OCI-LY1 (cell line): ENCODE results near the gene PPM1F.

Experiments used
- H2AFZ ChIP-seq: fragments of 200-600 bp; sonication (generic), shearing (Covaris generic); 2 replicates; pipeline ENCODE4 v1.6.0; 2014; ENCODE audit warnings: antibody characterized with exemption, mild to moderate bottlenecking, low read length
- H3F3A ChIP-seq: fragments of 200-600 bp; sonication (generic), shearing (Covaris generic); 2 replicates; pipeline ENCODE4 v1.6.0; 2014; ENCODE audit warnings: mild to moderate bottlenecking, antibody characterized with exemption, low read length, moderate library complexity; ENCODE audit not compliant: insufficient read depth
- H3K27ac ChIP-seq: fragments of 200-600 bp; sonication (generic); 2 replicates; pipeline ENCODE4 v1.5.1; 2014; ENCODE audit warnings: low read length, mixed run types, mild to moderate bottlenecking, low read depth; ENCODE audit not compliant: poor library complexity, severe bottlenecking
- H3K27me3 ChIP-seq: fragments of 200-600 bp; sonication (generic); 2 replicates; pipeline ENCODE4 v1.6.0; 2014; ENCODE audit warnings: antibody characterized with exemption, mild to moderate bottlenecking, low read length, moderate library complexity; ENCODE audit not compliant: insufficient read depth
- H3K36me3 ChIP-seq: fragments of 200-600 bp; sonication (generic); 2 replicates; pipeline ENCODE4 v1.6.1; 2014; ENCODE audit warnings: mild to moderate bottlenecking, antibody characterized with exemption, low read length, moderate library complexity, mixed read lengths; ENCODE audit not compliant: insufficient read depth
- H3K4me1 ChIP-seq: fragments of 200-600 bp; sonication (generic); 2 replicates; pipeline ENCODE4 v1.5.1; 2014; ENCODE audit warnings: mild to moderate bottlenecking, low read length, moderate library complexity; ENCODE audit not compliant: insufficient read depth, severe bottlenecking
- H3K4me2 ChIP-seq: fragments of 200-600 bp; sonication (generic), shearing (Covaris generic); 2 replicates; pipeline ENCODE4 v1.6.1; 2014; ENCODE audit warnings: low read length
- H3K4me3 ChIP-seq: fragments of 200-600 bp; sonication (generic); 2 replicates; pipeline ENCODE4 v1.5.1; 2014; ENCODE audit warnings: low read length, low read depth, mild to moderate bottlenecking, mixed read lengths; ENCODE audit not compliant: poor library complexity, severe bottlenecking
- H3K79me2 ChIP-seq: fragments of 200-600 bp; shearing (Covaris generic); 2 replicates; pipeline ENCODE4 v1.6.1; 2016; ENCODE audit warnings: mixed run types, low read length, mixed read lengths; ENCODE audit not compliant: insufficient read depth
- H3K9ac ChIP-seq: fragments of 200-600 bp; sonication (generic), shearing (Covaris generic); 2 replicates; pipeline ENCODE4 v1.6.1; 2014; ENCODE audit warnings: mild to moderate bottlenecking, low read length, mixed read lengths
- H3K9me2 ChIP-seq: fragments of 200-600 bp; sonication (generic), shearing (Covaris generic); 2 replicates; pipeline ENCODE4 v1.6.1; 2014; ENCODE audit warnings: low read depth, mild to moderate bottlenecking, low read length, mixed read lengths
- H3K9me3 ChIP-seq: fragments of 200-600 bp; shearing (Covaris generic); 2 replicates; pipeline ENCODE4 v1.6.1; 2014; ENCODE audit warnings: low read length, mixed read lengths
- H4K20me1 ChIP-seq: fragments of 200-600 bp; sonication (generic), shearing (Covaris generic); 2 replicates; pipeline ENCODE4 v1.6.0; 2016; ENCODE audit warnings: mild to moderate bottlenecking, low read length; ENCODE audit not compliant: insufficient read depth
- CTCF ChIP-seq: fragments of 200-600 bp; sonication (generic), shearing (Covaris generic); IDR thresholded peaks from 2 replicates; pipeline ENCODE4 v1.5.1; 2017; ENCODE audit warnings: mild to moderate bottlenecking, antibody characterized with exemption, low read length, moderate library complexity, mixed read lengths
- EZH2 ChIP-seq: fragments of 200-600 bp; sonication (generic), shearing (Covaris generic); IDR thresholded peaks from 2 replicates; pipeline ENCODE4 v1.8.0; 2017; ENCODE audit warnings: borderline replicate concordance, mixed run types, mild to moderate bottlenecking, antibody characterized with exemption, low read length, moderate library complexity, mixed read lengths

PPM1F gene

GRCh38 chr22:21904250-21904789, 48.3 kb downstream of the PPM1F start:
- no peaks in the 10 kb centered on the region for H3K9me2 ChIP-seq
- H3K27ac ChIP-seq: no peak overlapping the region
- no peaks in the 10 kb centered on the region for H3F3A ChIP-seq
- no peaks in the 10 kb centered on the region for H3K79me2 ChIP-seq
- H4K20me1 ChIP-seq: no peaks in the 10 kb centered on the region
- no peaks in the 10 kb centered on the region for H3K9me3 ChIP-seq
- no peaks in the 10 kb centered on the region for H3K36me3 ChIP-seq
- no peak overlapping the region for H3K4me2 ChIP-seq
- no peak overlapping the region for H2AFZ ChIP-seq
- no peak overlapping the region for H3K4me3 ChIP-seq
- TF ChIP-seq EZH2 (no peak), CTCF (no peak)
- no peaks in the 10 kb centered on the region for H3K4me1 ChIP-seq
- H3K27me3 ChIP-seq: no peaks in the 10 kb centered on the region; the same call in 1 of the 2 replicates
- no peak overlapping the region for H3K9ac ChIP-seq

- no peaks in the 10 kb centered on the region for H3K79me2 ChIP-seq
- no peak overlapping the region for H3K9ac ChIP-seq
- H3K27me3 ChIP-seq: no peaks in the 10 kb centered on the region; the same call in 1 of the 2 replicates
- H3K9me2 ChIP-seq: no peaks in the 10 kb centered on the region
- TF ChIP-seq CTCF: no peak
- no peak for TF ChIP-seq EZH2
- no peaks in the 10 kb centered on the region for H3K36me3 ChIP-seq
- H4K20me1 ChIP-seq: no peaks in the 10 kb centered on the region
- H3K4me3 ChIP-seq: no peak overlapping the region
- H3K4me2 ChIP-seq: no peak overlapping the region
- no peaks in the 10 kb centered on the region for H3F3A ChIP-seq
- no peaks in the 10 kb centered on the region for H3K4me1 ChIP-seq
- H3K27ac ChIP-seq: no peak overlapping the region
- no peaks in the 10 kb centered on the region for H3K9me3 ChIP-seq
- H2AFZ ChIP-seq: no peak overlapping the region
These were observed 49.4 kb downstream of the PPM1F start for GRCh38 chr22:21903283-21903682.

- H3K4me2 ChIP-seq: no peak overlapping the region
These were observed 50.2 kb downstream of the PPM1F start for GRCh38 chr22:21902296-21903087.

More at GRCh38 chr22:21902296-21903087, 50.2 kb downstream of the PPM1F start:
- Histone ChIP-seq H3K36me3 (no peaks in the 10 kb centered on the region; the same call in 1 of the 2 replicates), H3K9me2 (no peaks in the 10 kb centered on the region), H3K4me1 (no peaks in the 10 kb centered on the region), H3K27ac (no peak overlapping the region), H3F3A (no peaks in the 10 kb centered on the region), H3K79me2 (no peaks in the 10 kb centered on the region), H2AFZ (no peak overlapping the region), H3K27me3 (no peaks in the 10 kb centered on the region; the same call in 1 of the 2 replicates), H3K9ac (no peak overlapping the region), H4K20me1 (no peaks in the 10 kb centered on the region), H3K4me3 (no peak overlapping the region), H3K9me3 (no peaks in the 10 kb centered on the region)
- TF ChIP-seq CTCF (no peak), EZH2 (no peak)
